Kidney epithelial cell (primary cell): ENCODE data around the gene MEX3D. TPM values are rescaled to one million over a fixed set of nuclear protein-coding genes. Genes with fewer than 3 reads are reported as not detected.
"Not testable (repeated sequence)": the region's sequence is repeated elsewhere in the genome, so short reads cannot be mapped to it uniquely, and the experiment has no call there.

Experiments used
- DNase-seq: peaks from one replicate; pipeline ENCODE4 v3.0.0-alpha.2; 2010; ENCODE audit warnings: low read depth
- H3K27me3 ChIP-seq: 2 replicates; pipeline ENCODE4 v1.6.0; 2011; ENCODE audit warnings: low read length; ENCODE audit not compliant: control insufficient read depth, insufficient read depth
- H3K36me3 ChIP-seq: 2 replicates; pipeline ENCODE4 v1.5.1; 2011; ENCODE audit warnings: low read length; ENCODE audit not compliant: control insufficient read depth, insufficient read depth
- H3K4me3 ChIP-seq: 2 replicates; pipeline ENCODE4 v1.5.1; 2011; ENCODE audit warnings: low read depth, mild to moderate bottlenecking, control low read depth, low read length
- total RNA-seq: library from RNA; depleted of rRNA; stranded (reverse); fragments of >200 nt; gene quantifications from 2 replicates; pipeline ENCODE4 v1.2.3, GENCODE V29; 2015
- TF ChIP-seq, protein P1 (sequence below): IDR thresholded peaks from 2 replicates; pipeline ENCODE4 v1.5.1; 2011; ENCODE audit warnings: mild to moderate bottlenecking, moderate library complexity, low read length, control low read depth, inconsistent platforms; ENCODE audit not compliant: insufficient read depth, poor library complexity, severe bottlenecking

Gene MEX3D
- total RNA-seq, 1 donor from 2014 or later, result 90.9 TPM

DNA sequence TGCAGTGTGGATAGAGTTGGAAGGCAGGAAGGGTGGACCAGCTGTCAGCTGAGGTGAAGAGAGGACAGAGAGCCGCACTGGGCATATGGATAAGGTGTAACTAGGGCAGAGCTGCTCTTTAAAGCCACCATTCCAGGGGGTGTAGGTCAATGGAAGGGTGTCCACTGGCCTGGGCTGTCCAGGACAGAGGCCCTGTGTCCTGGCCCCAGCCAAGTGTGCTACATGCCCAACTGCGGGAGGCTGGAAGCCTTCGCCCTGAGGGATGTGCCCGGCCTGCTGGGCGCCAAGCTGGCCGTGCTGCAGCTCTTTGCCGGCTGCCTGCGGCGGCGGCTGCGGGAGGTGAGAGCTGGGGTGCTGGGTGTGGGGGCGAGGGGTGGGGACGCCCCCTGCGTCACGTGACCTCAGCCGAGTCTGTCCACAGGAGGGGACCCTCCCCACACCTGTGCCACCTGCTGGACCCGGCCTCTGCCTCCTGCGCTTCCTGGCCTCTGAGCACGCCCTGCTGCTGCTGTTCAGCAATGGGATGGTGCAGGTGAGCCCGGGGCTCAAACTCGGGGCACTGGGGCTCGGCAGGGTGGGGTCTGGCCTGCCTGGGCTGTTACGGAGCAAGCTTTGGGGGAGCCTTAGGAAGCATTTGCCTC, 34.5 kb downstream of the MEX3D start:
- no peak for DNase-seq

DNA sequence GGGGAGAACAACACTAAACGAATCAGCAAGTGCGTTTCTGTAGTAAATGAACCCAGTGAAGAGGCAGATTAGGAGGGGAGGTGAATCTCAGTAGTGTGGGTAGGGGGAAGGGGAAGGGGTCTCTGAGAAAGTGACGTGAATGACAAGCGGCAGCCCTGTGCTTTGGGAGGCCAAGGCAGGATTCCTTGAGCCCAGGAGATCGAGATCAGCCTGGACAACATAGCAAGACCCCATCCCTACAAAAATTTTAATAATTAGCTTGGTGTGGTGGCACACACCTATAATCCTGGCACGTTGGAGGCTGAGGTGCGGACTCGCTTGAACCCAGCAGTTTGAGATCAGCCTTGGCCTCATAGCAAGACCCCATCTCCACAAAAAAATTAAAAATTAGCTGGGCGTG, 36.1 kb downstream of the MEX3D start:
- no peaks in the 10 kb centered on the region for H3K36me3 ChIP-seq
- DNase-seq, result no peak
- no peak overlapping the region for H3K4me3 ChIP-seq
- TF ChIP-seq, protein P1, sequence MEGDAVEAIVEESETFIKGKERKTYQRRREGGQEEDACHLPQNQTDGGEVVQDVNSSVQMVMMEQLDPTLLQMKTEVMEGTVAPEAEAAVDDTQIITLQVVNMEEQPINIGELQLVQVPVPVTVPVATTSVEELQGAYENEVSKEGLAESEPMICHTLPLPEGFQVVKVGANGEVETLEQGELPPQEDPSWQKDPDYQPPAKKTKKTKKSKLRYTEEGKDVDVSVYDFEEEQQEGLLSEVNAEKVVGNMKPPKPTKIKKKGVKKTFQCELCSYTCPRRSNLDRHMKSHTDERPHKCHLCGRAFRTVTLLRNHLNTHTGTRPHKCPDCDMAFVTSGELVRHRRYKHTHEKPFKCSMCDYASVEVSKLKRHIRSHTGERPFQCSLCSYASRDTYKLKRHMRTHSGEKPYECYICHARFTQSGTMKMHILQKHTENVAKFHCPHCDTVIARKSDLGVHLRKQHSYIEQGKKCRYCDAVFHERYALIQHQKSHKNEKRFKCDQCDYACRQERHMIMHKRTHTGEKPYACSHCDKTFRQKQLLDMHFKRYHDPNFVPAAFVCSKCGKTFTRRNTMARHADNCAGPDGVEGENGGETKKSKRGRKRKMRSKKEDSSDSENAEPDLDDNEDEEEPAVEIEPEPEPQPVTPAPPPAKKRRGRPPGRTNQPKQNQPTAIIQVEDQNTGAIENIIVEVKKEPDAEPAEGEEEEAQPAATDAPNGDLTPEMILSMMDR, result no peak
- H3K27me3 ChIP-seq, result peaks cover 14% of the 10 kb centered on the region

More for the DNA sequence above, 34.5 kb downstream of the MEX3D start:
- H3K27me3 ChIP-seq, result peaks cover 9% of the 10 kb centered on the region
- H3K36me3 ChIP-seq, result no peaks in the 10 kb centered on the region
- no peak overlapping the region for H3K4me3 ChIP-seq
- TF ChIP-seq, protein P1, result no peak

DNA sequence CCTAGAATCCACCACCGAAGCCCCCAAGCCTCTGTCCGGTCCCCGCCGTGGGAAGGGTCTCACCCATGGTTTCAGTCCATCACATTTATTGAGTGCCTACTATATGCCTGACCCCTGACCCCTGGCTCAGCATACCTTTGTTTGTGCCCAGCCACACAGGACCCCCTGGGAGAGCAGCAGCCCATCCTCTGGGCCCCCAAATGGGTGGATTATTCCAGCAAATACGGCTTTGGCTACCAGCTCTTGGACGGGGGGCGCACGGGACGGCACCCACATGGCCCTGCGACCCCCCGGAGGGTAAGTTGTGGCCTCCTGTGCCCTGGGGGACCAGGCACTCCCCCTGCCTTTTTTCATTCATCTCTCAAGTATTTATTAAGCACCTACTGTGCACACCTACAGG, 36.5 kb downstream of the MEX3D start:
- TF ChIP-seq, protein P1, result no peak
- Histone ChIP-seq H3K36me3 (no peaks in the 10 kb centered on the region), H3K27me3 (peaks cover 14% of the 10 kb centered on the region), H3K4me3 (no peak overlapping the region)
- DNase-seq, result no peak

DNA sequence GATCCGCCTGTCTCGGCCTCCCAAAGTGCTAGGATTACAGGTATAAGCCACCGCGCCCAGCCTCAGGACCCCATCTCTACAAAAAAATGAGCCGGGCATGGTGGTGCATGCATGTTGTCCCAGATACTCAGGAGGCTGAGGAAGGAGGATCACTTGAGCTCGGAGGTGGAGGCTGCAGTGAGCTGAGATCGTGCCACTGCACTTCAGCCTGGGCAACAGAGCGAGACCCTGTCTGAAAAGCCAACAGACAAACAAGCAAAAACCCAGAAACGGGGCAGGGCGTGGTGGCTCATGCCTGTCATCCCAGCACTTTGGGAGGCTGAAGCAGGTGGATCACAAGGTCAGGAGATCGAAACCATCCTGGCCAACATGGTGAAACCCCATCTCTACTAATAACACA, 37.3 kb downstream of the MEX3D start:
- H3K27me3 ChIP-seq, result peaks cover 18% of the 10 kb centered on the region
- not testable (repeated sequence) for DNase-seq, H3K36me3 ChIP-seq, H3K4me3 ChIP-seq

DNA sequence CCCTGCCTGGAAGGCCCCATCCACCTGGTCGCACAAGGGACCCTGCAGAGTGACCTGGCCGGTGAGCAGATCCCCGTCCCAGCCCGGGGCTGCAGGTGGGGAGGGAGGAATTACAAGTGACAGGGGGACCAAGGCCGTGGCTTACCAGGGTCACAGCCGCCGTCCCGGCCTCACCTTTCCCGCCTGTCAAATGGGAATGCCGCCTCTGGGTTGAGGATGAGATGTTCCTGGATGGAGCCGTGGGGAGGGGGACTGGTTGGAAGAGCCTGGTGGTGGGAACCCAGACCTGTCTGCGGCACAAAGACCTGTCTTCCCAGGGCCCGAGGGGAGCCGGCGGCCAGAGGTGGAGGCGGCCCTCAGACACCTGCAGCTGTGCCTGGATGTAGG, 38.7 kb downstream of the MEX3D start:
- TF ChIP-seq, protein P1, result no peak
- no peak for DNase-seq
- no peak overlapping the region for H3K4me3 ChIP-seq
- peaks cover 32% of the 10 kb centered on the region for H3K27me3 ChIP-seq
- no peaks in the 10 kb centered on the region for H3K36me3 ChIP-seq

DNA sequence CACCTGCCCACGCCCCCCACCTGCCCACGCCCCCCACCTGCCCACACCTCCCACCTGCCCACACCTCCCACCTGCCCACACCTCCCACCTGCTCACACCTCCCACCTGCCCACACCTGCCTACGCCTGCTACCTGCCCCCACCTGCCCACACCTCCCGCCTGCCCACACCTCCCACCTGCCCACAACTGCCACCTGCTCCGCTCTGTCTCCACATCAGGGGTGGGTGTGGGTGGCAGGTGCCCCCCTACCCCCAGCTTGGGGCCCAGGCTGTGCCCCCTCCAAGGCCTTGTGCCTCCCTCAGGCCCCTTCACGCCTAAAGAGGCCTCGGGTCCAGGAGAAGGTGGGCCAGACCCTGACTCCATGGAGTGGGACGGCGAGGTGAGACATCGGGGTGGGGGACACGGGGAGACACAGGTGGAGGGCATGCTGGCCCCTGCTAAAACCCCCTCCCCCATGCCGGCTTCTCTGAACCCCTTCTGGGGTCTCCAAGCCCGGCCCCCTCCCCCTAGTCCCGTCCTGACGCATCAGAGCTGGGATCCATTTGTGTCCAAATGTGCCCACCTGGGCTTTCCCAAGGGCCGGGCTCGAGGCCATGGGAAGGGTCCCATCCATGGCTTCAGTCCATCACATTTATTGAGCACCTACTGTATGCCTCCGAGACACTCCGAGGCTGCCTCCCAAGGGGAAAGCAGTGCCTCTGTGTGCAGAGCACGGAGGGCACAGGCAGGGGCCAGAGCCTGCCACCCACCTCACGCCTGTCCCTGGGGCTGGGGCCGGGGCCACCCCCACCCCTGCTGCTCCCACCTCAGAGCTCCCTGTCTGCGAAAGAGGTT, 39.3 kb downstream of the MEX3D start:
- peaks cover 35% of the 10 kb centered on the region for H3K27me3 ChIP-seq
- DNase-seq, result no peak
- H3K4me3 ChIP-seq, result no peak overlapping the region
- no peaks in the 10 kb centered on the region for H3K36me3 ChIP-seq
- TF ChIP-seq, protein P1, result no peak
